GM12878 (cell line): ENCODE results near the gene IFNA17. TPM values are rescaled to one million over a fixed set of nuclear protein-coding genes. Genes with fewer than 3 reads are reported as not detected.

ENCODE experiments used
- ATAC-seq: fragments of 200-7000 bp; cut with Tn5 transposase; 3 replicates; pipeline ENCODE4 v1.9.1; 2020; ENCODE audit warnings: mild to moderate bottlenecking, moderate library complexity
- BruUV-seq: library from RNA; stranded (reverse); fragments of 400-500 nt; replicated peaks from 2 replicates; lab custom pipeline; 2021; lab: Mats Ljungman, UMichigan
- CTCF ChIA-PET: fragments of 300-600 bp; sonication (Branson Sonifier 250); formaldehyde crosslinking; extraction: SDS; loops from one replicate; lab custom pipeline; 2021; ENCODE audit warnings: inconsistent platforms; lab: Yijun Ruan, JAX
- POLR2A ChIA-PET: fragments of 350-600 bp; formaldehyde crosslinking; extraction: SDS; loops from one replicate; lab custom pipeline; 2021; ENCODE audit warnings: inconsistent platforms; lab: Charles Lee
- RAD21 ChIA-PET: fragments of 300-600 bp; sonication (Branson Sonifier 250); formaldehyde crosslinking; loops from one replicate; lab custom pipeline; 2023; ENCODE audit warnings: antibody characterized with exemption; ENCODE audit not compliant: unreplicated experiment; lab: Charles Lee
- SMC1A ChIA-PET: fragments of 300-600 bp; sonication (Branson Sonifier 250); formaldehyde crosslinking; loops from one replicate; lab custom pipeline; 2023; ENCODE audit not compliant: unreplicated experiment, uncharacterized antibody; lab: Charles Lee
- DNase-seq: peaks from one replicate; pipeline ENCODE4 v3.0.0-alpha.2; 2011; ENCODE audit warnings: low read depth, low spot score
- FAIRE-seq: peaks from 3 replicates; lab custom pipeline; 2011; peaks lifted over from hg19 to GRCh38; lab: Jason Lieb, UNC
- H2AFZ ChIP-seq: 2 replicates; pipeline ENCODE4 v1.6.0; 2011; ENCODE audit warnings: low read depth, low read length, control low read depth; ENCODE audit not compliant: control insufficient read depth
- H3K27ac ChIP-seq: 2 replicates; pipeline ENCODE4 v1.5.1; 2011; ENCODE audit warnings: control low read depth; ENCODE audit not compliant: control insufficient read depth, insufficient read depth
- H3K27me3 ChIP-seq, 2 experiments: replicated peaks in 1 of 2; 2 replicates each; pipeline versions ENCODE4 v1.6.0 to v1.6.1; 2011; ENCODE audit warnings: low read length in 1 of 2; ENCODE audit not compliant: control insufficient read depth in 2 of 2, insufficient read depth in 2 of 2
- H3K36me3 ChIP-seq, 2 experiments: 2 replicates each; pipeline ENCODE4 v1.5.1; 2011; ENCODE audit warnings: low read length in 1 of 2; ENCODE audit not compliant: control insufficient read depth in 2 of 2, insufficient read depth in 2 of 2
- H3K4me1 ChIP-seq: 2 replicates; pipeline ENCODE4 v1.6.1; 2011; ENCODE audit warnings: mild to moderate bottlenecking, low read length, moderate library complexity, mixed read lengths; ENCODE audit not compliant: control insufficient read depth, insufficient read depth
- H3K4me2 ChIP-seq: 2 replicates; pipeline ENCODE4 v1.6.0; 2011; ENCODE audit warnings: control low read depth; ENCODE audit not compliant: control insufficient read depth, insufficient read depth
- H3K4me3 ChIP-seq: fragments of 200-600 bp; sonication (generic); 2 replicates; pipeline ENCODE4 v1.5.1; 2016
- H3K79me2 ChIP-seq: 2 replicates; pipeline ENCODE4 v1.6.0; 2011; ENCODE audit warnings: low read length; ENCODE audit not compliant: control insufficient read depth, insufficient read depth
- H3K9ac ChIP-seq: 2 replicates; pipeline ENCODE4 v1.8.0; 2011; ENCODE audit warnings: low read length, control low read depth, mixed read lengths; ENCODE audit not compliant: control insufficient read depth, insufficient read depth
- H3K9me3 ChIP-seq: replicated peaks from 3 replicates; pipeline ENCODE4 v1.5.1; 2011; ENCODE audit warnings: mild to moderate bottlenecking, low read length; ENCODE audit not compliant: control insufficient read depth, insufficient read depth
- H4K20me1 ChIP-seq: 2 replicates; pipeline ENCODE4 v1.6.0; 2011; ENCODE audit not compliant: control insufficient read depth, insufficient read depth
- CTCF ChIP-seq, 3 experiments: IDR thresholded peaks in 2 of 3; conservative IDR thresholded peaks in 1 of 3; 2 replicates each; pipeline ENCODE4 v1.5.1; 2011; ENCODE audit warnings: low read depth in 3 of 3, low read length in 3 of 3, mild to moderate bottlenecking in 3 of 3, control low read depth in 2 of 3, moderate library complexity in 2 of 3, inconsistent platforms in 1 of 3, mixed read lengths in 1 of 3; ENCODE audit not compliant: control insufficient read depth in 2 of 3, insufficient read depth in 1 of 3; ENCODE audit errors: extremely low read depth in 1 of 3
- MTA3 ChIP-seq: IDR thresholded peaks from 2 replicates; pipeline ENCODE4 v1.6.1; 2012; ENCODE audit warnings: low read length, inconsistent platforms, borderline replicate concordance
- PKNOX1 ChIP-seq: fragments of 450-650 bp; IDR thresholded peaks from 2 replicates; pipeline ENCODE4 v1.6.1; 2016; ENCODE audit warnings: mild to moderate bottlenecking
- RAD21 ChIP-seq: IDR thresholded peaks from 2 replicates; pipeline ENCODE4 v1.6.1; 2011; ENCODE audit warnings: mild to moderate bottlenecking, low read depth, low read length, moderate library complexity; ENCODE audit not compliant: insufficient read depth
- RUNX3 ChIP-seq: IDR thresholded peaks from 2 replicates; pipeline ENCODE4 v1.6.1; 2012; ENCODE audit warnings: low read length, inconsistent platforms
- SKIL ChIP-seq: fragments of 450-650 bp; IDR thresholded peaks from 2 replicates; pipeline ENCODE4 v1.6.1; 2017; ENCODE audit warnings: mild to moderate bottlenecking, low read depth, inconsistent platforms; ENCODE audit not compliant: poor library complexity, severe bottlenecking
- SMC3 ChIP-seq: IDR thresholded peaks from 2 replicates; pipeline ENCODE4 v1.6.1; 2011; ENCODE audit warnings: low read length, improper control_type of control experiment, borderline replicate concordance
- SUPT20H ChIP-seq: IDR thresholded peaks from 2 replicates; pipeline ENCODE4 v1.6.1; 2011; ENCODE audit warnings: low read depth, mild to moderate bottlenecking, low read length, moderate library complexity, borderline replicate concordance; ENCODE audit not compliant: control insufficient read depth
- WGBS: methylation state at CpG from one replicate; pipeline ENCODE4 v1.1.6; 2016; ENCODE audit warnings: low lambda C conversion rate; ENCODE audit not compliant: insufficient replicate concordance, insufficient coverage; ENCODE audit errors: missing lambda C conversion rate; 5-methylcytosine and 5-hydroxymethylcytosine counted together
- in situ Hi-C: fragments of 300-500 bp; cut with MboI; formaldehyde crosslinking; loops from 9 replicates; pipeline ENCODE4 v1.14.3; 2018; ENCODE audit warnings: mixed read lengths
- intact Hi-C: fragments of 100-400 bp; cut with micrococcal nuclease; formaldehyde crosslinking; loops from one replicate; pipeline ENCODE4 v1.14.2; 2022; ENCODE audit not compliant: unreplicated experiment
- polyA plus RNA-seq, 11 experiments: library from polyadenylated mRNA; depleted of rRNA in 4 of 11; unstranded in 6 of 11; stranded (reverse) in 5 of 11; fragments of >200 nt; fragmentation: Nextera tagmentation in 4 of 11; fragmentation: Illumina TruSeq in 1 of 11; extraction: Ambion mirVana in 4 of 11; extraction: Trizol in 1 of 11; gene quantifications; 1 replicate in 1 of 11; 2 replicates in 10 of 11; pipeline versions ENCODE4 v1.2.1 to v1.2.3, GENCODE V29; 2011 to 2016; ENCODE audit warnings: inconsistent platforms in 2 of 11, missing spikeins in 2 of 11, low read depth in 1 of 11
- total RNA-seq, 4 experiments: library from RNA; depleted of rRNA in 3 of 4; stranded (reverse); fragments of >200 nt in 3 of 4; fragmentation: Illumina TruSeq in 1 of 4; extraction: Trizol in 1 of 4; gene quantifications; 2 replicates each; pipeline versions ENCODE4 v1.2.1 to v1.2.3, GENCODE V29; 2013 to 2021

Gene IFNA17
- total and polyA plus RNA-seq, 10 of the 15 experiments (the other 5 are each of a cell fraction or from before 2014, with no cell fraction given), result not detected

- Histone ChIP-seq H3K4me1 (no peaks in the 10 kb centered on the region), H3K27ac (no peak overlapping the region), H3K4me2 (no peak overlapping the region), H3K4me3 (no peak overlapping the region), H3K27me3 (no peaks in the 10 kb centered on the region; a peak in 3 of 4 replicates), H2AFZ (no peak overlapping the region), H3K9me3 (no peaks in the 10 kb centered on the region), H3K79me2 (no peaks in the 10 kb centered on the region), H4K20me1 (no peaks in the 10 kb centered on the region; the same call in 1 of the 2 replicates), H3K9ac (no peak overlapping the region), H3K36me3 (no peaks in the 10 kb centered on the region)
- ChIA-PET CTCF (interaction anchor here (0.7 to 3.7 kb wide), 40 partner anchors 10 to 536 kb away, joined by 3 to 25 read pairs (median 5); partner anchors contain the start of genes IFNA14 and KLHL9), RAD21 (interaction anchor here (0.7 to 3.6 kb wide), 15 partner anchors 14 to 202 kb away, joined by 3 to 20 read pairs (median 5); no protein-coding TSS in a partner anchor), POLR2A (interaction anchor here (1.3 kb wide), 1 partner anchor 74 kb away, joined by 3 read pairs; no protein-coding TSS in a partner anchor), SMC1A (interaction anchor here (0.7 to 5.5 kb wide), 21 partner anchors 10 to 542 kb away, joined by 3 to 30 read pairs (median 4); no protein-coding TSS in a partner anchor)
- 0% methylated on average over 3 of the region's 3 CpGs for WGBS
- TF ChIP-seq SUPT20H (no peak), RUNX3 (peak; percentile 42; the same call in 1 of the 2 replicates), CTCF (IDR thresholded peaks at IDR 0.05 in 2 of 3, conservative IDR thresholded peaks at IDR 0.05 in 1 of 3; ENCODE audit: control insufficient read depth in 2 of 3, extremely low read depth in 1 of 3, insufficient read depth in 1 of 3, low read depth in 3 of 3, low read length in 3 of 3) (peak; percentile 60 to 63 (median 62)), MTA3 (no peak), PKNOX1 (peak; percentile 22; the same call in 1 of the 2 replicates), RAD21 (peak; percentile 62), SMC3 (peak; percentile 54; the same call in 1 of the 2 replicates), SKIL (peak; percentile 21)
- FAIRE-seq (peak; percentile 82), DNase-seq (no peak), ATAC-seq (peak; percentile 91)
- intact Hi-C loops, result loop anchor here (5.0 kb wide), 2 partner anchors 64 to 204 kb away; no protein-coding TSS in a partner anchor
- BruUV-seq, result no TSS peak
- in situ Hi-C loops, result no loop called here
Observed at GRCh38 chr9:21252721-21253547, 24.9 kb upstream of the IFNA17 start.
